Measurements from ENCODE around the gene BAX.

- TF ChIP-seq HDAC2 (IDR thresholded peaks at IDR 0.05) (no peak), CTCF (IDR thresholded peaks at IDR 0.05) (no peak), E2F6 (IDR thresholded peaks at IDR 0.05; ENCODE audit: borderline replicate concordance, low read depth) (peak; percentile 75; the same call in 1 of the 2 replicates), REST (IDR thresholded peaks at IDR 0.05) (no peak), JUNB (IDR thresholded peaks at IDR 0.05) (no peak), POLR2A (IDR thresholded peaks at IDR 0.05; ENCODE audit: low read length) (peak; percentile 61), MAFK (IDR thresholded peaks at IDR 0.05; ENCODE audit: partially characterized antibody) (no peak)
These were observed 21.2 kb upstream of the BAX start, which contains the start of gene DHDH for GRCh38 chr19:48933382-48933932.
